ENCODE results near the gene LRATD1. TPM values are rescaled to one million over a fixed set of nuclear protein-coding genes. Genes with fewer than 3 reads are reported as not detected.

The LRATD1 gene
- total RNA-seq, 1 experiment from 2014 or later: not detected

- CTCF ChIA-PET: no interaction called here
These were observed 10.0 kb downstream of the LRATD1 start for GRCh38 chr2:14642499-14642898.

GRCh38 chr2:14647714-14648113 is 15.2 kb downstream of the LRATD1 start:
- no TSS peak for BruUV-seq (replicated peaks)
- DNase-seq (ENCODE audit: low spot score): no peak
- no peak for TF ChIP-seq CTCF (conservative IDR thresholded peaks at IDR 0.05; ENCODE audit: low read depth, low read length)
- TF ChIP-seq EZH2 (IDR thresholded peaks at IDR 0.05; ENCODE audit: borderline replicate concordance, low read depth, low read length, poor library complexity, severe bottlenecking): no peak
- Histone ChIP-seq H3K27me3 (replicated peaks; ENCODE audit: insufficient read depth, low read depth, low read length, poor library complexity) (no peaks in the 10 kb centered on the region), H3K27ac (ENCODE audit: low read depth, low read length, poor library complexity, severe bottlenecking) (no peak overlapping the region), H3K4me1 (ENCODE audit: insufficient read depth, low read length, poor library complexity, severe bottlenecking) (no peaks in the 10 kb centered on the region), H3K4me3 (ENCODE audit: low read depth, low read length, poor library complexity, severe bottlenecking) (no peak overlapping the region), H3K9me3 (ENCODE audit: low read depth, low read length, poor library complexity, severe bottlenecking) (no peaks in the 10 kb centered on the region), H3K36me3 (ENCODE audit: insufficient read depth, low read length, poor library complexity, severe bottlenecking) (no peaks in the 10 kb centered on the region)
- intact Hi-C loops (cut with micrococcal nuclease; ENCODE audit: unreplicated experiment): no loop called here
- ChIA-PET CTCF (no interaction called here), POLR2A (ENCODE audit: low non-redundant PET) (no interaction called here)

More at GRCh38 chr2:14642499-14642898, 10.0 kb downstream of the LRATD1 start:
- no peaks in the 10 kb centered on the region for H3K9me3 ChIP-seq (ENCODE audit: low read depth, low read length, poor library complexity, severe bottlenecking)
- no peak overlapping the region for H3K4me3 ChIP-seq (ENCODE audit: low read depth, low read length, poor library complexity, severe bottlenecking)
- no peak for DNase-seq (ENCODE audit: low spot score)
- TF ChIP-seq CTCF (conservative IDR thresholded peaks at IDR 0.05; ENCODE audit: low read depth, low read length) (0 out of 2 replicates have a peak, but pooled peaks have one; percentile 27), EZH2 (IDR thresholded peaks at IDR 0.05; ENCODE audit: borderline replicate concordance, low read depth, low read length, poor library complexity, severe bottlenecking) (no peak)
- POLR2A ChIA-PET (ENCODE audit: low non-redundant PET): no interaction called here
- H3K27ac ChIP-seq (ENCODE audit: low read depth, low read length, poor library complexity, severe bottlenecking): no peak overlapping the region
- peaks cover 13% of the 10 kb centered on the region for H3K27me3 ChIP-seq (replicated peaks; ENCODE audit: insufficient read depth, low read depth, low read length, poor library complexity)
- BruUV-seq (replicated peaks): no TSS peak
- intact Hi-C loops (cut with micrococcal nuclease; ENCODE audit: unreplicated experiment): no loop called here
- no peaks in the 10 kb centered on the region for H3K4me1 ChIP-seq (ENCODE audit: insufficient read depth, low read length, poor library complexity, severe bottlenecking)
- no peaks in the 10 kb centered on the region for H3K36me3 ChIP-seq (ENCODE audit: insufficient read depth, low read length, poor library complexity, severe bottlenecking)

- no TSS peak for BruUV-seq (replicated peaks)
- CTCF ChIA-PET: no interaction called here
These were observed 17.5 kb downstream of the LRATD1 start for GRCh38 chr2:14650066-14650465.

More at GRCh38 chr2:14650066-14650465, 17.5 kb downstream of the LRATD1 start:
- no peaks in the 10 kb centered on the region for H3K4me1 ChIP-seq (ENCODE audit: insufficient read depth, low read length, poor library complexity, severe bottlenecking)
- peaks cover 5% of the 10 kb centered on the region for H3K27me3 ChIP-seq (replicated peaks; ENCODE audit: insufficient read depth, low read depth, low read length, poor library complexity)
- TF ChIP-seq EZH2 (IDR thresholded peaks at IDR 0.05; ENCODE audit: borderline replicate concordance, low read depth, low read length, poor library complexity, severe bottlenecking) (no peak), CTCF (conservative IDR thresholded peaks at IDR 0.05; ENCODE audit: low read depth, low read length) (no peak)
- no peak for DNase-seq (ENCODE audit: low spot score)
- no peaks in the 10 kb centered on the region for H3K36me3 ChIP-seq (ENCODE audit: insufficient read depth, low read length, poor library complexity, severe bottlenecking)
- POLR2A ChIA-PET (ENCODE audit: low non-redundant PET): no interaction called here
- intact Hi-C loops (cut with micrococcal nuclease; ENCODE audit: unreplicated experiment): no loop called here
- H3K9me3 ChIP-seq (ENCODE audit: low read depth, low read length, poor library complexity, severe bottlenecking): no peaks in the 10 kb centered on the region
- no peak overlapping the region for H3K27ac ChIP-seq (ENCODE audit: low read depth, low read length, poor library complexity, severe bottlenecking)
- no peak overlapping the region for H3K4me3 ChIP-seq (ENCODE audit: low read depth, low read length, poor library complexity, severe bottlenecking)

Data from A673 (cell line).